HCT116 (cell line): ENCODE measurements around the gene SLC10A4. TPM values are rescaled to one million over a fixed set of nuclear protein-coding genes. Genes with fewer than 3 reads are reported as not detected.
"Not testable (repeated sequence)": the region's sequence is repeated elsewhere in the genome, so short reads cannot be mapped to it uniquely, and the experiment has no call there.

Experiments
- ATAC-seq: fragments of 200-7000 bp; cut with Tn5 transposase; 2 replicates; pipeline ENCODE4 v1.9.1; 2020; ENCODE audit warnings: mild to moderate bottlenecking, moderate library complexity
- BruUV-seq: library from RNA; stranded (reverse); fragments of 400-500 nt; replicated peaks from 2 replicates; lab custom pipeline; 2021; lab: Mats Ljungman, UMichigan
- CTCF ChIA-PET: fragments of 300-600 bp; sonication (Branson Sonifier 250); formaldehyde crosslinking; loops from one replicate; lab custom pipeline; 2021; ENCODE audit warnings: antibody characterized with exemption; lab: Charles Lee
- POLR2A ChIA-PET: fragments of 300-600, 350-600 bp; sonication (Branson Sonifier 250); formaldehyde crosslinking; loops from one replicate; lab custom pipeline; 2021; ENCODE audit warnings: antibody characterized with exemption; lab: Charles Lee
- RAD21 ChIA-PET, 2 experiments: fragments of 300-600 bp; sonication (Branson Sonifier 250); formaldehyde crosslinking; loops; one replicate each; lab custom pipeline; 2023; ENCODE audit warnings: low total read pairs in 2 of 2; ENCODE audit not compliant: uncharacterized antibody in 2 of 2, unreplicated experiment in 2 of 2, low non-redundant PET in 1 of 2; lab: Charles Lee
- DNase-seq: peaks from one replicate; pipeline ENCODE4 v3.0.0-alpha.2; 2010; ENCODE audit warnings: low read depth, low spot score
- H2AFZ ChIP-seq: fragments of 200-600 bp; shearing (Covaris generic), sonication (generic); 2 replicates; pipeline ENCODE4 v1.6.1; 2017; ENCODE audit warnings: low read depth, mixed run types, mixed read lengths, antibody characterized with exemption, low read length; ENCODE audit not compliant: poor library complexity, severe bottlenecking
- H3K27ac ChIP-seq: 2 replicates; pipeline ENCODE4 v1.5.1; 2012; ENCODE audit warnings: low read depth, low read length
- H3K27me3 ChIP-seq: fragments of 200-600 bp; sonication (generic); 2 replicates; pipeline ENCODE4 v1.6.1; 2016; ENCODE audit warnings: mixed run types, low read length, mixed read lengths; ENCODE audit not compliant: insufficient read depth
- H3K36me3 ChIP-seq, 2 experiments: fragments of 200-500 bp in 1 of 2; fragments of 200-600 bp in 1 of 2; sonication (Bioruptor generic) in 1 of 2; sonication (generic) in 1 of 2; 2 replicates each; pipeline versions ENCODE4 v1.5.1 to v1.6.1; 2014 to 2016; ENCODE audit warnings: low read length in 2 of 2, inconsistent platforms in 1 of 2, mixed read lengths in 1 of 2, mixed run types in 1 of 2; ENCODE audit not compliant: insufficient read depth in 2 of 2, control insufficient read depth in 1 of 2
- H3K4me1 ChIP-seq, 2 experiments: fragments of 200-600 bp in 1 of 2; sonication (generic) in 1 of 2; 2 replicates each; pipeline versions ENCODE4 v1.5.1 to v1.6.1; 2012 to 2017; ENCODE audit warnings: low read length in 2 of 2, inconsistent platforms in 1 of 2, mild to moderate bottlenecking in 1 of 2, mixed read lengths in 1 of 2, mixed run types in 1 of 2, moderate library complexity in 1 of 2; ENCODE audit not compliant: insufficient read depth in 2 of 2, control insufficient read depth in 1 of 2
- H3K4me2 ChIP-seq: fragments of 200-600 bp; sonication (generic); 2 replicates; pipeline ENCODE4 v1.6.1; 2017; ENCODE audit warnings: mixed run types, low read length, mixed read lengths
- H3K4me3 ChIP-seq, 2 experiments: fragments of 200-600 bp in 1 of 2; sonication (generic) in 1 of 2; replicated peaks in 1 of 2; 2 replicates each; pipeline ENCODE4 v1.5.1; 2011 to 2016; ENCODE audit warnings: low read length in 2 of 2, control low read depth in 1 of 2, low read depth in 1 of 2, mild to moderate bottlenecking in 1 of 2, mixed read lengths in 1 of 2, mixed run types in 1 of 2
- H3K79me2 ChIP-seq: fragments of 200-600 bp; sonication (generic); 2 replicates; pipeline ENCODE4 v1.6.1; 2017; ENCODE audit warnings: mild to moderate bottlenecking, mixed run types, low read length, moderate library complexity, mixed read lengths; ENCODE audit not compliant: insufficient read depth
- H3K9ac ChIP-seq: fragments of 200-600 bp; sonication (generic); 2 replicates; pipeline ENCODE4 v1.6.1; 2016; ENCODE audit warnings: low read length, mixed read lengths
- H3K9me2 ChIP-seq: fragments of 200-600 bp; sonication (generic), shearing (Covaris generic); 2 replicates; pipeline ENCODE4 v1.6.1; 2017; ENCODE audit warnings: mixed run types, mild to moderate bottlenecking, moderate library complexity; ENCODE audit not compliant: insufficient read depth
- H3K9me3 ChIP-seq, 2 experiments: fragments of 200-500 bp in 1 of 2; fragments of 200-600 bp in 1 of 2; sonication (Bioruptor generic) in 1 of 2; sonication (generic) in 1 of 2; 2 replicates each; pipeline ENCODE4 v1.6.1; 2014 to 2017; ENCODE audit warnings: low read length in 2 of 2, mixed read lengths in 2 of 2, inconsistent platforms in 1 of 2, low read depth in 1 of 2, mild to moderate bottlenecking in 1 of 2, mixed run types in 1 of 2, moderate library complexity in 1 of 2; ENCODE audit not compliant: control insufficient read depth in 1 of 2, insufficient read depth in 1 of 2
- H4K20me1 ChIP-seq: fragments of 200-600 bp; sonication (generic), shearing (Covaris generic); 2 replicates; pipeline ENCODE4 v1.6.1; 2017; ENCODE audit warnings: mixed run types, mild to moderate bottlenecking, moderate library complexity; ENCODE audit not compliant: insufficient read depth
- CBX3 ChIP-seq: IDR thresholded peaks from 2 replicates; pipeline ENCODE4 v1.6.1; 2012; ENCODE audit warnings: low read depth
- ELF1 ChIP-seq: IDR thresholded peaks from 2 replicates; pipeline ENCODE4 v1.6.1; 2012; ENCODE audit warnings: low read depth, borderline replicate concordance
- EZH2phosphoT487 ChIP-seq: fragments of 200-600 bp; IDR thresholded peaks from 2 replicates; pipeline ENCODE4 v1.6.1; 2018; ENCODE audit warnings: antibody characterized with exemption, borderline replicate concordance
- SP1 ChIP-seq: IDR thresholded peaks from 2 replicates; pipeline ENCODE4 v1.6.1; 2012; ENCODE audit warnings: low read depth
- intact Hi-C: fragments of 100-400 bp; cut with micrococcal nuclease; formaldehyde crosslinking; loops from 2 replicates; pipeline ENCODE4 v1.10.0; 2022
- total RNA-seq: library from RNA; stranded (reverse); gene quantifications from one replicate; pipeline ENCODE4 v1.2.1, GENCODE V29; 2021; ENCODE audit not compliant: unreplicated experiment
- TF ChIP-seq, protein P1 (sequence below): IDR thresholded peaks from 2 replicates; pipeline ENCODE4 v1.6.1; 2012; ENCODE audit warnings: low read depth
- TF ChIP-seq, protein P2 (sequence below): IDR thresholded peaks from 2 replicates; pipeline ENCODE4 v1.6.1; 2012

The SLC10A4 gene
- total RNA-seq, 1 experiment from 2014 or later, result 8.4 TPM

DNA sequence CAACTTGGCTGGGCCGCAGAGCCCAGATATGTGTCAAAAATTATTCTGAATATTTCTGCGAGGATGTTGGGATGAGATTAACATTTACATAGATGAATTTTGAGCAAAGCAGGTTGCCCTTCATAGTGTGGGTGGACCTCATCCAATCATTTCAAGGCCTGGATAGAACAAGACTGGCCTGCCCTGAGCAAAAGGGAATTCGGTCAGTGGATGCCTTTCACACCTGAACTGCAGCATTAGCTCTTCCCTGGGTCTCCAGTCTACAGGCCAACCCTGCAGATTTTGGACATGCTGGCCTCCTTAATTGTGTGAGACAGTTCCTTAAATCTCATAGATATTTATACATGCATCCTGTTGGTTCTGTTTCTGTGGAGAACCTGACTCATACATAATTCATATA is 32.4 kb upstream of the SLC10A4 start:
- no peaks in the 10 kb centered on the region for H3K79me2 ChIP-seq
- BruUV-seq, result no TSS peak
- TF ChIP-seq ELF1 (no peak), CBX3 (no peak), SP1 (no peak), EZH2phosphoT487 (no peak)
- TF ChIP-seq, protein P1, sequence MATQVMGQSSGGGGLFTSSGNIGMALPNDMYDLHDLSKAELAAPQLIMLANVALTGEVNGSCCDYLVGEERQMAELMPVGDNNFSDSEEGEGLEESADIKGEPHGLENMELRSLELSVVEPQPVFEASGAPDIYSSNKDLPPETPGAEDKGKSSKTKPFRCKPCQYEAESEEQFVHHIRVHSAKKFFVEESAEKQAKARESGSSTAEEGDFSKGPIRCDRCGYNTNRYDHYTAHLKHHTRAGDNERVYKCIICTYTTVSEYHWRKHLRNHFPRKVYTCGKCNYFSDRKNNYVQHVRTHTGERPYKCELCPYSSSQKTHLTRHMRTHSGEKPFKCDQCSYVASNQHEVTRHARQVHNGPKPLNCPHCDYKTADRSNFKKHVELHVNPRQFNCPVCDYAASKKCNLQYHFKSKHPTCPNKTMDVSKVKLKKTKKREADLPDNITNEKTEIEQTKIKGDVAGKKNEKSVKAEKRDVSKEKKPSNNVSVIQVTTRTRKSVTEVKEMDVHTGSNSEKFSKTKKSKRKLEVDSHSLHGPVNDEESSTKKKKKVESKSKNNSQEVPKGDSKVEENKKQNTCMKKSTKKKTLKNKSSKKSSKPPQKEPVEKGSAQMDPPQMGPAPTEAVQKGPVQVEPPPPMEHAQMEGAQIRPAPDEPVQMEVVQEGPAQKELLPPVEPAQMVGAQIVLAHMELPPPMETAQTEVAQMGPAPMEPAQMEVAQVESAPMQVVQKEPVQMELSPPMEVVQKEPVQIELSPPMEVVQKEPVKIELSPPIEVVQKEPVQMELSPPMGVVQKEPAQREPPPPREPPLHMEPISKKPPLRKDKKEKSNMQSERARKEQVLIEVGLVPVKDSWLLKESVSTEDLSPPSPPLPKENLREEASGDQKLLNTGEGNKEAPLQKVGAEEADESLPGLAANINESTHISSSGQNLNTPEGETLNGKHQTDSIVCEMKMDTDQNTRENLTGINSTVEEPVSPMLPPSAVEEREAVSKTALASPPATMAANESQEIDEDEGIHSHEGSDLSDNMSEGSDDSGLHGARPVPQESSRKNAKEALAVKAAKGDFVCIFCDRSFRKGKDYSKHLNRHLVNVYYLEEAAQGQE, result no peak
- TF ChIP-seq, protein P2, sequence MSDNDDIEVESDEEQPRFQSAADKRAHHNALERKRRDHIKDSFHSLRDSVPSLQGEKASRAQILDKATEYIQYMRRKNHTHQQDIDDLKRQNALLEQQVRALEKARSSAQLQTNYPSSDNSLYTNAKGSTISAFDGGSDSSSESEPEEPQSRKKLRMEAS, result no peak

DNA sequence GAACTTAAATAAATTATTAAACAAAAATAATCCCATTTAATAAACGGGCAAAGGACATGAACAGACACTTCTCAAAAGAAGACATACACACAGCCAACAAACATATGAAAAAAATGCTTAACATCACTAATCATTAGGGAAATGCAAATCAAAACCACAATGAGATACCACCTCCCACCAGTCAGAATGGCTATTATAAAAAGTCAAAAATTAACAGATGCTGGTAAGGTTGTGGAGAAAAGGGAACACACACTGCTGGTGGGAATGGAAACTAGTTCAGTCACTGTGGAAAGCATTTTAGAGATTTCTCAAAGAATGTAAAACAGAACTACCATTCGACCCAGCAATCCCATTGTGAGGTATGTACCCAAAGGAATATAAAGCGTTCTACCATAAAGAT is 31.5 kb upstream of the SLC10A4 start:
- CTCF ChIA-PET, ATAC-seq, H3K4me3 ChIP-seq, H3K27me3 ChIP-seq, H3K9me3 ChIP-seq, H3K4me2 ChIP-seq, BruUV-seq, H3K4me1 ChIP-seq, H2AFZ ChIP-seq, intact Hi-C loops, H3K36me3 ChIP-seq, H3K9me2 ChIP-seq, POLR2A ChIA-PET, H3K27ac ChIP-seq, RAD21 ChIA-PET, H3K9ac ChIP-seq, H4K20me1 ChIP-seq, DNase-seq, H3K79me2 ChIP-seq: not testable (repeated sequence)

More for the DNA sequence above, 32.4 kb upstream of the SLC10A4 start:
- H2AFZ ChIP-seq, result no peak overlapping the region
- ATAC-seq (no peak), DNase-seq (no peak)
- no peaks in the 10 kb centered on the region for H3K9me3 ChIP-seq
- ChIA-PET CTCF (no interaction called here), POLR2A (no interaction called here), RAD21 (no interaction called here)
- H3K27me3 ChIP-seq, result no peaks in the 10 kb centered on the region
- no peak overlapping the region for H3K4me2 ChIP-seq
- no peaks in the 10 kb centered on the region for H3K36me3 ChIP-seq
- H3K9ac ChIP-seq, result no peak overlapping the region
- H3K4me1 ChIP-seq, result no peaks in the 10 kb centered on the region
- H3K9me2 ChIP-seq, result no peaks in the 10 kb centered on the region
- H4K20me1 ChIP-seq, result no peaks in the 10 kb centered on the region
- H3K4me3 ChIP-seq, result no peak overlapping the region
- intact Hi-C loops, result no loop called here
- H3K27ac ChIP-seq, result no peak overlapping the region
